Mammary epithelial cell (primary cell): Measurements from ENCODE around the gene OCA2.

ENCODE experiments used
- EZH2 ChIP-seq: IDR thresholded peaks from 2 replicates; pipeline ENCODE4 v1.6.1; 2012; ENCODE audit warnings: low read length, inconsistent platforms, borderline replicate concordance
- TF ChIP-seq, protein P1 (sequence below), 2 donors: IDR thresholded peaks in 1 of 2; conservative IDR thresholded peaks in 1 of 2; 2 replicates each; pipeline ENCODE4 v1.5.1; 2011 to 2012; ENCODE audit warnings: inconsistent platforms in 2 of 2, low read length in 2 of 2, mild to moderate bottlenecking in 2 of 2, control low read depth in 1 of 2, low read depth in 1 of 2; ENCODE audit not compliant: insufficient read depth in 1 of 2; ENCODE audit errors: extremely low read depth in 1 of 2

DNA sequence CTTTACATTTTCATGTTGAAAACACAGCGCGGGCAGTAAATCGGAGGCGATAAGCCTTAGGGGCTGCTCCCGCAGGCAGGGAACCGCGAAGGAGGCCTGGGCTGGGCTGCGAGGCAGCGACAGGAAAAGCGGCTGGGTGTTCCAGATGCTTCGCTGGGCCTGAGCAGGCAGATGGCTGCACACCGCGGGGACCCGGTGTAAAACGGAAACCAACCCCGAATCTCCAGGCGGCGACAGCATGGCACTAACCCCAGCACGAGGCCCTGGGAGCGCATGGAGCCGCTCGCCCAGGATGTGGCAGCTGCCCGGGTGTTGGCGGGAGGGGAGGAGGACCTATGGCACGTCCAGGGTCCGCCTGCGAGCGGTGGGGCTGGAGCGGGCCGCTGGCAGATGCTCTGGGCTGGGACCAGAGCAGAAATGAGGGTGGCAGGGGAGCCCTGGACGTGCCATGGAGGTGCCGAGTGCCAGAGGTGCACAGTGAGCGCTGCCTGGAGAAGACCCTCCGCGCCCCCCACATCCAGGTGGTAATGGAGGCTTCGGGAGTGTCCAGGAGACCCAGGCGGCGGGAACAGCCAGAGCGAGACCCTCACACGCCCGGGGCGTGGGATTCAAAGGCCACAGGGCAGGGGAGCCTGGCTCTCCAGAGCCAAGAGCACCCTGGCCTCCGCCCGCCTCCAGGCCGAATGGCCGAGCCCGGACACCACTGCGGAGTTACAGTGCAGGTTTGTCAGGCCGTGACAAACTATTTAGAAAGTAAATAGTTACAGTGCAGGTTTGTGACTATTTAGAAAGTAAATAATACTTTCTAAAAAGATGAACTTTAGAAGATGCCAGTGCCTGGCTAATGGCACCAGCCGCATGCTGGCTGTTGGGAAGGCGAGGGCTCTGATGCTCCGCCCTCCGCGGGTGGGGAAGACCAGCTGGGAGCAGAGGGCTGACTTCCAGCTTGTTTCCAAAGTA lies 293.6 kb downstream of the OCA2 start:
- TF ChIP-seq, protein P1, sequence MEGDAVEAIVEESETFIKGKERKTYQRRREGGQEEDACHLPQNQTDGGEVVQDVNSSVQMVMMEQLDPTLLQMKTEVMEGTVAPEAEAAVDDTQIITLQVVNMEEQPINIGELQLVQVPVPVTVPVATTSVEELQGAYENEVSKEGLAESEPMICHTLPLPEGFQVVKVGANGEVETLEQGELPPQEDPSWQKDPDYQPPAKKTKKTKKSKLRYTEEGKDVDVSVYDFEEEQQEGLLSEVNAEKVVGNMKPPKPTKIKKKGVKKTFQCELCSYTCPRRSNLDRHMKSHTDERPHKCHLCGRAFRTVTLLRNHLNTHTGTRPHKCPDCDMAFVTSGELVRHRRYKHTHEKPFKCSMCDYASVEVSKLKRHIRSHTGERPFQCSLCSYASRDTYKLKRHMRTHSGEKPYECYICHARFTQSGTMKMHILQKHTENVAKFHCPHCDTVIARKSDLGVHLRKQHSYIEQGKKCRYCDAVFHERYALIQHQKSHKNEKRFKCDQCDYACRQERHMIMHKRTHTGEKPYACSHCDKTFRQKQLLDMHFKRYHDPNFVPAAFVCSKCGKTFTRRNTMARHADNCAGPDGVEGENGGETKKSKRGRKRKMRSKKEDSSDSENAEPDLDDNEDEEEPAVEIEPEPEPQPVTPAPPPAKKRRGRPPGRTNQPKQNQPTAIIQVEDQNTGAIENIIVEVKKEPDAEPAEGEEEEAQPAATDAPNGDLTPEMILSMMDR (conservative IDR thresholded peaks at IDR 0.05 in 1 of 2, IDR thresholded peaks at IDR 0.05 in 1 of 2; ENCODE audit: extremely low read depth in 1 of 2, insufficient read depth in 1 of 2, low read depth in 1 of 2, low read length in 2 of 2) = no peak
- TF ChIP-seq EZH2 = no peak
